ENCODE data around the gene NR2F1-AS1. TPM values are rescaled to one million over a fixed set of nuclear protein-coding genes. Genes with fewer than 3 reads are reported as not detected.

NR2F1-AS1 gene
- total and polyA plus RNA-seq, 9 of the 15 experiments (the other 6 are each of a cell fraction or from before 2014, with no cell fraction given): not detected

DNA sequence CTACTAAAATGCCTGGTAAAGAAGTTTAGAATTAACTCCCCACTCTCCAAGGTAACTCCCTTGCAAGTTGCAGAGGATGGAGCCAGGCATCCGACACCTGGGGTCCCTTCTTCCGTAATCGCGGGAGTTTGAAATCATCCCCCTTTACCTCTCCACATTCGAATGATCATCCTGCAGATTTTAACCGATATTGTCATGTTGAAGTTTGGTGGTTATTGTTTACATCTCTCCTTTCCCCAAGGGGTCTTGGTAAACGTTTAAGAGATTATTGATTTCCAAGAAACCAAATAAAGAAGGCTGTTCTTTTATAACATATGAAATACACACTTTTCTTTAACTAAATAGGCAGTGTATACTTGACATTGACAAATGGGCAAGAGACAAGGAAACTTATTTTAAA is 28.7 kb upstream of the NR2F1-AS1 start (continued):
- TF ChIP-seq FOXJ3 (CRISPR knock-in tag; IDR thresholded peaks at IDR 0.05) (no peak), NONO (IDR thresholded peaks at IDR 0.05; ENCODE audit: low read depth in 2 of 2, low read length in 1 of 2) (no peak), MCM3 (IDR thresholded peaks at IDR 0.05) (no peak)
- TF ChIP-seq, protein P1, sequence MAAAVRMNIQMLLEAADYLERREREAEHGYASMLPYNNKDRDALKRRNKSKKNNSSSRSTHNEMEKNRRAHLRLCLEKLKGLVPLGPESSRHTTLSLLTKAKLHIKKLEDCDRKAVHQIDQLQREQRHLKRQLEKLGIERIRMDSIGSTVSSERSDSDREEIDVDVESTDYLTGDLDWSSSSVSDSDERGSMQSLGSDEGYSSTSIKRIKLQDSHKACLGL (CRISPR knock-in tag; IDR thresholded peaks at IDR 0.05; ENCODE audit: borderline replicate concordance, poor library complexity, severe bottlenecking): no peak

DNA sequence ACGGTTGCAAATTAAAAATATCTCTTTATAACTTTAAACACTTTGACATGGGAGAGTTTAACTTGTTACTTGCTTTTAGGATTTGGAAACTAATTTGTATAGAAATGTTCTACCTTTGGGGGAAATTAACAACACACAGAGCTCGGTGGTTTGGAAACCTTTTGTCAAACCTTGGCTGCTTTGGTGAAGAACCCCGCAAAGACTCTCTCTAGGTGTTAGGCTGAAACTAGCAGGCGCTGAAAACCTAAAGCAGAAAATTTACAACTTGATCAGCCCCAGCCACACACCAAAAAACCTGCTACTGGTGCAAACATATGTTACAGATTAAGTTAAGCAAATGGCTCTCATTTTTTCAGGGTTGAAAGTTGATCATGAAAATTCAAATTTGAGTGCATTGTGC is 27.8 kb upstream of the NR2F1-AS1 start:
- no peak for ATAC-seq
- WGBS (ENCODE audit: insufficient coverage, low coverage, missing lambda C conversion rate): 2% methylated on average over 4 of the region's 4 CpGs
- POLR2A ChIA-PET: no interaction called here

More for the DNA sequence above, 27.8 kb upstream of the NR2F1-AS1 start:
- CTCF ChIA-PET (ENCODE audit: low intra/inter-chr PET ratio): no interaction called here
- Histone ChIP-seq H3K9ac (ENCODE audit: insufficient read depth in 1 of 2, low read depth in 2 of 2, low read length in 2 of 2) (no peak overlapping the region), H3K4me1 (replicated peaks in 1 of 2; ENCODE audit: control insufficient read depth in 2 of 2, insufficient read depth in 2 of 2, low read length in 2 of 2) (no peaks in the 10 kb centered on the region), H3K79me2 (ENCODE audit: control insufficient read depth, insufficient read depth, low read length) (no peaks in the 10 kb centered on the region), H3K9me1 (ENCODE audit: control insufficient read depth, insufficient read depth, low read length) (no peaks in the 10 kb centered on the region), H3K4me3 (no peak overlapping the region), H2AFZ (ENCODE audit: low read depth, low read length) (no peak overlapping the region), H4K20me1 (replicated peaks; ENCODE audit: control insufficient read depth, insufficient read depth, low read length) (no peaks in the 10 kb centered on the region), H3K27ac (ENCODE audit: extremely low read depth, low read depth, low read length) (no peak overlapping the region), H3K4me2 (ENCODE audit: insufficient read depth, low read length) (no peak overlapping the region), H3K27me3 (ENCODE audit: control insufficient read depth in 2 of 2, insufficient read depth in 2 of 2, low read length in 2 of 2) (peaks cover 3 to 7% of the 10 kb centered on the region in 2 experiments; a peak in 4 of 5 replicates), H3K36me3 (ENCODE audit: control insufficient read depth, insufficient read depth, low read length) (no peaks in the 10 kb centered on the region), H3K9me3 (replicated peaks; ENCODE audit: control insufficient read depth, insufficient read depth, low read depth, low read length) (no peaks in the 10 kb centered on the region)
- BruUV-seq (replicated peaks): no TSS peak
- TF ChIP-seq SAFB2 (IDR thresholded peaks at IDR 0.05; ENCODE audit: borderline replicate concordance, low read depth, low read length, severe bottlenecking) (no peak), RNF2 (IDR thresholded peaks at IDR 0.05) (no peak), ZNF224 (CRISPR knock-in tag; IDR thresholded peaks at IDR 0.05) (no peak), MECOM (CRISPR knock-in tag; IDR thresholded peaks at IDR 0.05) (no peak), THAP7 (CRISPR knock-in tag; IDR thresholded peaks at IDR 0.05) (no peak), CBX3 (IDR thresholded peaks at IDR 0.05; ENCODE audit: borderline replicate concordance in 1 of 2, low read length in 2 of 2) (no peak), HDGF (IDR thresholded peaks at IDR 0.05) (no peak), ZNF41 (CRISPR knock-in tag; conservative IDR thresholded peaks at IDR 0.05) (no peak), BRD9 (IDR thresholded peaks at IDR 0.05; ENCODE audit: low read depth, partially characterized antibody) (no peak), DIDO1 (tag; IDR thresholded peaks at IDR 0.05; ENCODE audit: low read depth) (no peak), PCBP2 (IDR thresholded peaks at IDR 0.05; ENCODE audit: low read depth, low read length, poor library complexity, severe bottlenecking) (no peak), HNRNPK (IDR thresholded peaks at IDR 0.05; ENCODE audit: low read depth, low read length, poor library complexity, severe bottlenecking) (no peak), ZNF174 (CRISPR knock-in tag; IDR thresholded peaks at IDR 0.05) (no peak)
- TF ChIP-seq, protein P2, sequence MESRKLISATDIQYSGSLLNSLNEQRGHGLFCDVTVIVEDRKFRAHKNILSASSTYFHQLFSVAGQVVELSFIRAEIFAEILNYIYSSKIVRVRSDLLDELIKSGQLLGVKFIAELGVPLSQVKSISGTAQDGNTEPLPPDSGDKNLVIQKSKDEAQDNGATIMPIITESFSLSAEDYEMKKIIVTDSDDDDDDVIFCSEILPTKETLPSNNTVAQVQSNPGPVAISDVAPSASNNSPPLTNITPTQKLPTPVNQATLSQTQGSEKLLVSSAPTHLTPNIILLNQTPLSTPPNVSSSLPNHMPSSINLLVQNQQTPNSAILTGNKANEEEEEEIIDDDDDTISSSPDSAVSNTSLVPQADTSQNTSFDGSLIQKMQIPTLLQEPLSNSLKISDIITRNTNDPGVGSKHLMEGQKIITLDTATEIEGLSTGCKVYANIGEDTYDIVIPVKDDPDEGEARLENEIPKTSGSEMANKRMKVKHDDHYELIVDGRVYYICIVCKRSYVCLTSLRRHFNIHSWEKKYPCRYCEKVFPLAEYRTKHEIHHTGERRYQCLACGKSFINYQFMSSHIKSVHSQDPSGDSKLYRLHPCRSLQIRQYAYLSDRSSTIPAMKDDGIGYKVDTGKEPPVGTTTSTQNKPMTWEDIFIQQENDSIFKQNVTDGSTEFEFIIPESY (CRISPR knock-in tag; IDR thresholded peaks at IDR 0.05): no peak
- intact Hi-C loops (cut with micrococcal nuclease): no loop called here
- FAIRE-seq (no peak), DNase-seq (ENCODE audit: extremely low read depth in 1 of 4, low spot score in 3 of 4) (no peak)
- in situ Hi-C loops (cut with MboI): no loop called here

Data from K562 (cell line).